ENCODE data around the gene KCNIP4.

The KCNIP4 gene

GRCh38 chr4:21738821-21739220 is 209.8 kb downstream of the KCNIP4 start:
- no peak for DNase-seq (ENCODE audit: low spot score)
- POLR2A ChIA-PET (ENCODE audit: low non-redundant PET), result no interaction called here
- CTCF ChIA-PET, result no interaction called here
- no peak for TF ChIP-seq CTCF (conservative IDR thresholded peaks at IDR 0.05; ENCODE audit: low read depth)
- no peak overlapping the region for H3K27ac ChIP-seq

DNA sequence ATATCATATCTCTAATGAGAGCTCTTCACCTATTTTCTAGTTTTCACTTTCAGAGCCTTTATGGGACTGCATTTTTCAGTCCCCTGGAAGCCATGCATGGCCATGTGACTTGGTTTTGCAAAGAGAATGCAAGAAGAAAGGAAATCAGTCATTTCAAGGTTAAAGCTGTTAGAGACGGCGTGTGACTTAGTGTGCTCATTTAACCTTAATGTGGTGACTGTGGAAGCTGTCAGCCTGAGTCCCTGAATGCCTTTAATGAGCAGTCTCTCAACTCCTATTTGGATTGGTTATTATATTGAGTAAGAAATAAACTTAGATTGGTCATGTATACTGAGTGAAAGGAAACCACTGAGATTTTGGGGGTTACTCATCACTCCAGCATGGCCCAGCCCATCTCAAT is 212.7 kb downstream of the KCNIP4 start:
- H3K27ac ChIP-seq, result no peak overlapping the region
- CTCF ChIA-PET, result no interaction called here
- POLR2A ChIA-PET (ENCODE audit: low non-redundant PET), result no interaction called here
- TF ChIP-seq CTCF (conservative IDR thresholded peaks at IDR 0.05; ENCODE audit: low read depth), result no peak
- no peak for DNase-seq (ENCODE audit: low spot score)

DNA sequence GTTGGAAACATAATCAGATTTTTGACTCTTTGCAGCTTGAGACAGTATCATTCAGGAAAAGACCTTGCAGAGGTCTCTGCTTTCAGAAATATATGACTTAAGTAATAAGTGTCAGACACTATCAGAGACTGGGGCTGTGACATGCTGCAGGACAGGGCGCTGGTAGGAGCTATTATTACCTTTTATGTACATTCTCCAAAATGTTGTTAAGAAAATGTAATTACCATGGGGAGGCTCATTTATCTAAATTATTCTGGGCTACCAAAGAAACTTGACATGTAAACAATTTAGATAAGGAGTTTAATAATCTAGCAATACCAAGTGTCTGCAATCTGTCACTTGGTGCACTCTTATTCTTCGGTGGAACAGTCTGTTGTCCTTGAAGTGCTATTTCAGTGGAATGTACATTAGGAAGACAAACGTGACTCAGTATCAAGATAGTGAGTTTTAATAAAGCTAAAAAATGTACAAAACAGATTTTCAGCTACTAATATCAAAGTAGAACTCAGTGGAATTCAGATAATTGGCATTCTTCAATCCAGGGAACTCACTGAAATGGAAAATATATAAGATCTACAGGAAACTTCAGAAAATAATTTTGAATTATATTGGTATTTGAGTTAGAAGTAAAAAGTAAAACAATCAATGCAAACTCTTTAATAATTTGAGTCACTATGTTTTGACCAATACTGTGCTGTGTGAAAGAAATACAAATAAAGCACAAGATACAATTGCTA is 214.5 kb downstream of the KCNIP4 start:
- CTCF ChIA-PET, result no interaction called here
- POLR2A ChIA-PET (ENCODE audit: low non-redundant PET), result no interaction called here
- DNase-seq (ENCODE audit: low spot score), result no peak
- no peak overlapping the region for H3K27ac ChIP-seq
- no peak for TF ChIP-seq CTCF (conservative IDR thresholded peaks at IDR 0.05; ENCODE audit: low read depth)

DNA sequence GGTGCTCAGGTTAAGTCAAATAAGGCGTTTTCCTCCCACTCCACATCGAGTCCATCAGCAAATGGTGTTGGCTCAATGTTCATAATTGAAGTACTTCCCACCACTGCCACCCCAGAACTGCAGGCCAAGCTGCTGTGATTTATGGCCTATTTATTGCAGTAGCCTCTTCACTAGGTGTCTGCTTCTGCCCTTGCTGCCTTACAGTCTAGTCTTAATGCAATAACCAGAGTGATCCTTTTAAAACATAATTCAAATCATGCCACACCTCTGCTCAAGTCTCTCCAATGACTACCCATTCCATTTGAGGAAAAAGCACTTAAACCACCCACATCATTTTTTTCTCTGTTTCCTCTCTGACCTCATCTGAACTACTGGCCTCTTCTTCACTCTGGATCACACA is 220.3 kb downstream of the KCNIP4 start:
- TF ChIP-seq CTCF (conservative IDR thresholded peaks at IDR 0.05; ENCODE audit: low read depth), result no peak
- no peak overlapping the region for H3K27ac ChIP-seq
- ChIA-PET POLR2A (ENCODE audit: low non-redundant PET) (no interaction called here), CTCF (no interaction called here)
- DNase-seq (ENCODE audit: low spot score), result no peak

DNA sequence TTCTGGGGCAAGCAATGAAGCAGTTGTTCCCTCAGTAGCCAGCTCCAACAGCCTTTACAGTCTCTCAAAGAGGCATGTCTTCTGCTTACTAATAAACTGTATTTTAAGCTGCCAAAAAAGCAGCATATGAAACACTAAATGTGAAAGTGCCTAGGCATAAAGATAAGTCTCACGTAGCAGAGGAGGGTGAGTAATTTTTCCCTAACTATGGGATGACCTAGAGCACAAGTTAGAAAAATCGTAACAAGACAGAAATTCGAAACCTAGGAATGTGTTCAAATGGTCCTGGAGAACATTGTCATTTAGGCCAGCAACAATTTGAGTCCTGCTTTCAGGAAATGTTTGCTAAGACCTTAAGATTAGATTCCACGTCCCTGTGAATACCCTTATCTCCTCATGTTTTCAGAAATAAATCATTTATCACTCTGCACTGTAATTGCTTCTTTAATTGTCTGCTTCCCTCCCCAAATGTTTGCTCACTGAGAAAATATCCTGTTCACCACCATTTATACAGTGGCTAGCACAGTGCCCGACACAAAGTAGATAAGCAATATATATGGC is 222.2 kb downstream of the KCNIP4 start:
- TF ChIP-seq CTCF (conservative IDR thresholded peaks at IDR 0.05; ENCODE audit: low read depth), result no peak
- CTCF ChIA-PET, result no interaction called here
- DNase-seq (ENCODE audit: low spot score), result no peak
- H3K27ac ChIP-seq, result no peak overlapping the region
- POLR2A ChIA-PET (ENCODE audit: low non-redundant PET), result no interaction called here

DNA sequence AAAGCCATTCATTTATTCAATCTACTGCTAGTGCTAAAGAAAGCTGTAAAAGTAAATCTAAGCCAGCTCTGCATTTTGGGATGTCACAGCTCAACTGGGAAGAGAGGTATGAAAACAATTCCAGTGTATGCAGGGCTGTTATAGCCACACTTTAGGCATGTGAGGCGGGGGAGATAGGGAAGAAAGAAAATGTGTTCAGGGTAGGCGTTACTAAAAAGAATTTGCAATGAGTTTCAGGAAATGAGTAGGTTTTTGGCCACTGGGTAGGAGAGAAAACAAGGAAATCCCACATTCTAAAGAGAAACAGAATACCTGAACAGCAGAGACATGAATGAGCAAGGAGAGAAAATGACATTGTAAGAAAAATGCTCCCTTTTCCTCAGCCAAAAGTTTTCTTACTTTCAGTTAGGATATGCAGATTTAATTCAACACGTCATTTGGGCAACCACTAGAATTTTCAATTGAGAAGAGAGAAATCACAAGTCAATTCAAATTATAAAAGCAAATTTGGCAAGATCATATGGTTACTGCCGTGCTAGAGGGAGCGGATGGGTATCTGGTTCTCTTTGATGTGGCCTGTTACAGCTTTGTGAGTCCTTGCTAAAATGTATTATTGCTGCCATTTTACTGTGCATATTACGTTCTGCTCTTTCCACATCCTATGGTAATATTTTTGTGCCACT is 226.3 kb downstream of the KCNIP4 start:
- H3K27ac ChIP-seq, result no peak overlapping the region
- no peak for DNase-seq (ENCODE audit: low spot score)
- no peak for TF ChIP-seq CTCF (conservative IDR thresholded peaks at IDR 0.05; ENCODE audit: low read depth)
- POLR2A ChIA-PET (ENCODE audit: low non-redundant PET), result no interaction called here
- CTCF ChIA-PET, result no interaction called here
